ENCODE results near the gene SMYD3. TPM values are rescaled to one million over a fixed set of nuclear protein-coding genes. Genes with fewer than 3 reads are reported as not detected.

The SMYD3 gene
- polyA plus RNA-seq, 1 experiment: 39.9 TPM

DNA sequence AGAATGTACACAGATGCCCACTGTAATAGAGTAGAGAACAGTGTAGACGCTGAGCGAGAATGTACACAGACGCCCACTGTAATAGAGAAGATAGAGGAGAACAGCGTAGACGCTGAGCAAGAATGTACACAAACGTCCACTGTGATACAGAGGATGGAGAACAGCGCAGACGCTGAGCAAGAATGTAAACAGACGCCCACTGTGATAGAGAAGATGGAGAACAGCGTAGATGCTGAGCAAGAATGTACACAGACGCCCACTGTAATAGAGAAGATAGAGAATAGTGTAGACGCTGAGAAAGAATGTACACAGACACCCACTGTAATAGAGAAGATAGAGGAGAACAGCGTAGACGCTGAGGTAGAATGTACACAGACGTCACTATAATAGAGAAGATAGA, 306.9 kb downstream of the SMYD3 start:
- no peak overlapping the region for H3K27ac ChIP-seq (ENCODE audit: low read depth, low read length)
- DNase-seq (ENCODE audit: low read depth, low spot score): peak; percentile 39
- H3K4me3 ChIP-seq (ENCODE audit: low read depth, low read length): no peak overlapping the region
- no peaks in the 10 kb centered on the region for H3K27me3 ChIP-seq (ENCODE audit: control insufficient read depth, insufficient read depth, low read length)
- ChIA-PET POLR2A (no interaction called here), CTCF (no interaction called here)
- H3K9me3 ChIP-seq (ENCODE audit: control insufficient read depth, insufficient read depth, low read length): no peaks in the 10 kb centered on the region
- TF ChIP-seq CTCF (IDR thresholded peaks at IDR 0.05; ENCODE audit: low read depth, low read length): no peak

DNA sequence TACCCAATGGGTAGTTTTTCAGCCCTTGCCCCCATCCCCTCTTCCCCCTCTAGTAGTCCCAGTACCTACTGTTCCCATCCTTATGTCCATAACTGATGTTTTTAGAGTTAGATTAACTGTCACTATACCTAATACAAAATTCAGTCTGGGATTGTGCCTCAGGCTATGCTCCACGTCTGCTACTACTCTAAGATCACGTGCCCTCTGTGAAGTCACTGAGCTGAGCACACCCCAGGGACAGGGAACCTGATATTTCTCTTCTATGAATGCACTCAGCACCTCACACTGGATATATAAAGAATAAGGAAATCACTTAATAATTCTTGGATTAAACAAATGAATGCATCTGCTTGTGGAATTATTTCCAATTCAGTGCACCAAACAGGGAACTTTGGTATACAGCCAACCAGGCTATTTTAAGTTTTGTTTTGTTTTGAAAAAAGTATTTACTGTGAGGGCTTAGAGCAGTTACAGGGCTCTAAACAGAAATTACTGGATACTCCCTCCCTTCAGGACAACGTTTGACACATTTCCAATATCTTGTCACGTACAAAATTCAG, 307.9 kb downstream of the SMYD3 start:
- H3K27ac ChIP-seq (ENCODE audit: low read depth, low read length): no peak overlapping the region
- H3K27me3 ChIP-seq (ENCODE audit: control insufficient read depth, insufficient read depth, low read length): no peaks in the 10 kb centered on the region
- no peak for TF ChIP-seq CTCF (IDR thresholded peaks at IDR 0.05; ENCODE audit: low read depth, low read length)
- ChIA-PET POLR2A (no interaction called here), CTCF (no interaction called here)
- H3K9me3 ChIP-seq (ENCODE audit: control insufficient read depth, insufficient read depth, low read length): no peaks in the 10 kb centered on the region
- H3K4me3 ChIP-seq (ENCODE audit: low read depth, low read length): no peak overlapping the region
- no peak for DNase-seq (ENCODE audit: low read depth, low spot score)

- POLR2A ChIA-PET: no interaction called here
- DNase-seq (ENCODE audit: low read depth, low spot score): no peak
- CTCF ChIA-PET: interaction anchor here (0.6 kb wide), 1 partner anchor 85 kb away, joined by 3 read pairs; no protein-coding TSS in a partner anchor
- Histone ChIP-seq H3K27me3 (ENCODE audit: control insufficient read depth, insufficient read depth, low read length) (no peaks in the 10 kb centered on the region), H3K27ac (ENCODE audit: low read depth, low read length) (no peak overlapping the region), H3K9me3 (ENCODE audit: control insufficient read depth, insufficient read depth, low read length) (no peaks in the 10 kb centered on the region), H3K4me3 (ENCODE audit: low read depth, low read length) (no peak overlapping the region)
- no peak for TF ChIP-seq CTCF (IDR thresholded peaks at IDR 0.05; ENCODE audit: low read depth, low read length)
These were observed 308.8 kb downstream of the SMYD3 start for GRCh38 chr1:246198115-246198816.

DNA sequence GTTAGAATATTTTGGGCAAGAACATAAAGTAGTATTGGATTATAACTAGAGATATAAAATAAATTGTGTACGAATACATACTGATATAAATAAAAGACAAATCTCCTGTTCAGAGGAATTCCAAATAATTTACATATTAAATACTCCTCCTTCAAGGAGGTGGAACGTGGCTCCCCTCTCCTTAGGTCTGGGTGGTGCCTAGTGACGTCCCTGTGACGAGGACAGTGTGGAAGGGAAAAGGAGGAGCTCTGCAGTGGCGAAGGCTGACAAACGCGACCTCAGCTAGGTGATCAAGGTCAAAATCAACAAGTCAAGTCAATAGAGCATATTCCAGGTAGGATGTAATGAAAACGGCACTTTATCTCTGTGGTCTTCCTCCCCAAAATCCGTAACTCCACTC, 310.0 kb downstream of the SMYD3 start:
- no peak overlapping the region for H3K4me3 ChIP-seq (ENCODE audit: low read depth, low read length)
- no peak overlapping the region for H3K27ac ChIP-seq (ENCODE audit: low read depth, low read length)
- CTCF ChIA-PET: no interaction called here
- H3K27me3 ChIP-seq (ENCODE audit: control insufficient read depth, insufficient read depth, low read length): no peaks in the 10 kb centered on the region
- no peak for TF ChIP-seq CTCF (IDR thresholded peaks at IDR 0.05; ENCODE audit: low read depth, low read length)
- H3K9me3 ChIP-seq (ENCODE audit: control insufficient read depth, insufficient read depth, low read length): no peaks in the 10 kb centered on the region
- DNase-seq (ENCODE audit: low read depth, low spot score): no peak
- POLR2A ChIA-PET: no interaction called here

- Histone ChIP-seq H3K4me3 (ENCODE audit: low read depth, low read length) (no peak overlapping the region), H3K27ac (ENCODE audit: low read depth, low read length) (no peak overlapping the region), H3K9me3 (ENCODE audit: control insufficient read depth, insufficient read depth, low read length) (no peaks in the 10 kb centered on the region), H3K27me3 (ENCODE audit: control insufficient read depth, insufficient read depth, low read length) (no peaks in the 10 kb centered on the region)
- no peak for TF ChIP-seq CTCF (IDR thresholded peaks at IDR 0.05; ENCODE audit: low read depth, low read length)
- no peak for DNase-seq (ENCODE audit: low read depth, low spot score)
- CTCF ChIA-PET: interaction anchor here (1.6 kb wide), 1 partner anchor 66 kb away, joined by 5 read pairs; no protein-coding TSS in a partner anchor
- POLR2A ChIA-PET: no interaction called here
These were observed 311.8 kb downstream of the SMYD3 start for GRCh38 chr1:246195296-246195695.
